Prostate gland (tissue), 2 donors: Measurements from ENCODE around the gene MYOCD.

Experiments used
- CTCF ChIP-seq, 4 experiments: fragments of 200-600 bp in 2 of 4; fragments of 450-650 bp in 2 of 4; sonication (generic) in 2 of 4; IDR thresholded peaks; 1 replicate in 3 of 4; 2 replicates in 1 of 4; pipeline ENCODE4 v1.5.1; 2016 to 2019; ENCODE audit warnings: antibody characterized with exemption in 4 of 4, mild to moderate bottlenecking in 2 of 4, moderate library complexity in 2 of 4
- POLR2A ChIP-seq: fragments of 450-650 bp; IDR thresholded peaks from one replicate; pipeline ENCODE4 v1.6.1; 2016; ENCODE audit warnings: antibody characterized with exemption, mild to moderate bottlenecking

GRCh38 chr17:12727881-12728280 lies 62.2 kb downstream of the MYOCD start:
- TF ChIP-seq CTCF (IDR thresholded peaks at IDR 0.05) (no peak), POLR2A (no peak)
